B cell (primary cell): ENCODE measurements around the gene CHAF1A. TPM values are rescaled to one million over a fixed set of nuclear protein-coding genes. Genes with fewer than 3 reads are reported as not detected.

Experiments used
- ATAC-seq: fragments of 200-7000 bp; cut with Tn5 transposase; one replicate; pipeline ENCODE4 v1.10.0; 2021; ENCODE audit warnings: low read depth, mild to moderate bottlenecking, moderate number of reproducible peaks, moderate library complexity
- CTCF ChIA-PET: fragments of 350-600 bp; sonication (Branson Sonifier 250); formaldehyde crosslinking; loops from one replicate; lab custom pipeline; 2021; ENCODE audit warnings: antibody characterized with exemption, inconsistent platforms; lab: Charles Lee
- POLR2A ChIA-PET: fragments of 350-600 bp; sonication (Branson Sonifier 250); formaldehyde crosslinking; loops from one replicate; lab custom pipeline; 2021; ENCODE audit warnings: antibody characterized with exemption; lab: Charles Lee
- DNase-seq: peaks from one replicate; pipeline ENCODE4 v3.0.0; 2013
- H2AFZ ChIP-seq: 2 replicates; pipeline ENCODE4 v1.6.1; 2012; ENCODE audit warnings: mild to moderate bottlenecking, low read depth, low read length; ENCODE audit not compliant: insufficient read depth, poor library complexity, severe bottlenecking
- H3K27ac ChIP-seq, 2 donors: 1 replicate in 1 of 2; 2 replicates in 1 of 2; pipeline ENCODE4 v1.5.1; 2012 to 2013; ENCODE audit warnings: low read length in 2 of 2, mild to moderate bottlenecking in 2 of 2, moderate library complexity in 1 of 2
- H3K27me3 ChIP-seq, 4 experiments: fragments of 200-600 bp in 1 of 4; sonication (generic) in 1 of 4; replicated peaks in 1 of 4; 1 replicate in 2 of 4; 2 replicates in 2 of 4; pipeline versions ENCODE4 v1.6.1 to v1.7.0; 2013 to 2016; ENCODE audit warnings: low read length in 3 of 4, mild to moderate bottlenecking in 2 of 4, mixed read lengths in 1 of 4, moderate library complexity in 1 of 4; ENCODE audit not compliant: insufficient read depth in 4 of 4, control insufficient read depth in 3 of 4; ENCODE audit errors: control extremely low read depth in 1 of 4
- H3K36me3 ChIP-seq, 2 experiments: replicated peaks in 1 of 2; 1 replicate in 1 of 2; 2 replicates in 1 of 2; pipeline versions ENCODE4 v1.6.1 to v1.7.1; 2013; ENCODE audit warnings: low read length in 1 of 2; ENCODE audit not compliant: insufficient read depth in 2 of 2, control insufficient read depth in 1 of 2; ENCODE audit errors: control extremely low read depth in 1 of 2, extremely low read depth in 1 of 2
- H3K4me1 ChIP-seq, 2 donors: fragments of 200-600 bp in 1 of 2; sonication (generic) in 1 of 2; 1 replicate in 1 of 2; 2 replicates in 1 of 2; pipeline versions ENCODE4 v1.5.1 to v1.6.1; 2013 to 2017; ENCODE audit warnings: low read length in 2 of 2; ENCODE audit not compliant: control insufficient read depth in 2 of 2, insufficient read depth in 2 of 2
- H3K4me2 ChIP-seq: replicated peaks from 2 replicates; pipeline ENCODE3; 2012; ENCODE audit warnings: mild to moderate bottlenecking, low read depth, low read length; ENCODE audit not compliant: poor library complexity, severe bottlenecking
- H3K4me3 ChIP-seq, 5 experiments: fragments of 200-600 bp in 1 of 5; sonication (generic) in 1 of 5; 1 replicate in 3 of 5; 2 replicates in 2 of 5; pipeline versions ENCODE4 v1.5.1 to v1.7.0; 2011 to 2016; ENCODE audit warnings: low read length in 4 of 5, mild to moderate bottlenecking in 4 of 5, low read depth in 2 of 5, control low read depth in 1 of 5, moderate library complexity in 1 of 5; ENCODE audit not compliant: insufficient read depth in 1 of 5; ENCODE audit errors: control extremely low read depth in 1 of 5, extremely low read depth in 1 of 5
- H3K79me2 ChIP-seq: fragments of 200-600 bp; sonication (generic); one replicate; pipeline ENCODE4 v1.6.0; 2016; ENCODE audit warnings: low read length; ENCODE audit not compliant: control insufficient read depth, insufficient read depth
- H3K9ac ChIP-seq: fragments of 200-600 bp; sonication (generic); 2 replicates; pipeline ENCODE4 v1.6.1; 2017; ENCODE audit warnings: mild to moderate bottlenecking, low read length, moderate library complexity
- H3K9me3 ChIP-seq, 3 donors: one replicate each; pipeline versions ENCODE4 v1.6.1 to v1.7.1; 2013; ENCODE audit warnings: low read length in 2 of 3; ENCODE audit not compliant: control insufficient read depth in 2 of 3, insufficient read depth in 1 of 3; ENCODE audit errors: control extremely low read depth in 1 of 3
- H4K20me1 ChIP-seq: 2 replicates; pipeline ENCODE4 v1.6.0; 2012; ENCODE audit warnings: mild to moderate bottlenecking, low read length; ENCODE audit not compliant: insufficient read depth, control insufficient read depth, poor library complexity, severe bottlenecking
- H3K27ac Mint-ChIP-seq: one replicate; pipeline ENCODE4 v1.8.0; 2021; ENCODE audit warnings: mixed read lengths
- H3K27me3 Mint-ChIP-seq: one replicate; pipeline ENCODE4 v1.8.0; 2021; ENCODE audit warnings: mixed read lengths
- H3K4me1 Mint-ChIP-seq: one replicate; pipeline ENCODE4 v1.8.0; 2021; ENCODE audit warnings: mixed read lengths
- H3K4me3 Mint-ChIP-seq: one replicate; pipeline ENCODE4 v1.8.0; 2021; ENCODE audit warnings: mixed read lengths
- H3K9me3 Mint-ChIP-seq: one replicate; pipeline ENCODE4 v1.8.0; 2022; ENCODE audit warnings: mixed read lengths; ENCODE audit not compliant: insufficient read depth
- CTCF ChIP-seq: fragments of 200-600 bp; IDR thresholded peaks from one replicate; pipeline ENCODE4 v1.8.0; 2022; ENCODE audit warnings: antibody characterized with exemption, mild to moderate bottlenecking
- EZH2 ChIP-seq: IDR thresholded peaks from 2 replicates; pipeline ENCODE4 v1.6.1; 2012; ENCODE audit warnings: borderline replicate concordance, low read depth, mild to moderate bottlenecking, moderate library complexity, low read length; ENCODE audit not compliant: insufficient read depth, poor library complexity, severe bottlenecking
- WGBS: methylation state at CpG from one replicate; pipeline ENCODE4 v1.1.5; 2013; ENCODE audit warnings: missing lambda C conversion rate; ENCODE audit not compliant: insufficient coverage; 5-methylcytosine and 5-hydroxymethylcytosine counted together
- intact Hi-C: fragments of 100-400 bp; cut with micrococcal nuclease; formaldehyde crosslinking; loops from one replicate; pipeline ENCODE4 v1.10.0; 2022
- polyA plus RNA-seq: library from polyadenylated mRNA; depleted of rRNA; stranded (reverse); fragments of >200 nt; gene quantifications from 2 replicates; pipeline ENCODE4 v1.2.3, GENCODE V29; 2012
- total RNA-seq, 2 donors: library from RNA; stranded (reverse); fragments of 120-200 nt in 1 of 2; gene quantifications; 1 replicate in 1 of 2; 2 replicates in 1 of 2; pipeline versions ENCODE4 v1.2.3 to v1.2.4, GENCODE V29; 2013 to 2022

CHAF1A gene
- total and polyA plus RNA-seq, 2 donors (not counting 1 experiment from before 2014, with no cell fraction given), result 15.1 to 19.7 TPM

- ATAC-seq (no peak), DNase-seq (no peak)
- TF ChIP-seq CTCF (no peak), EZH2 (no peak)
- CTCF ChIA-PET, result interaction anchor here (0.6 to 1.1 kb wide), 2 partner anchors 77 to 218 kb away, joined by 3 read pairs; no protein-coding TSS in a partner anchor
- Mint-ChIP-seq H3K9me3 (no peaks in the 10 kb centered on the region), H3K27me3 (no peaks in the 10 kb centered on the region), H3K4me3 (no peak overlapping the region), H3K4me1 (no peaks in the 10 kb centered on the region), H3K27ac (no peak overlapping the region)
- H2AFZ ChIP-seq, result no peak overlapping the region
- no peaks in the 10 kb centered on the region for H3K79me2 ChIP-seq
- WGBS, result 96% methylated on average over 29 of the region's 30 CpGs
- peaks cover 1 to 74% of the 10 kb centered on the region in 2 experiments for H3K36me3 ChIP-seq
- H3K4me3 ChIP-seq, result no peak overlapping the region
- H3K27me3 ChIP-seq, result no peaks in the 10 kb centered on the region
- no peak overlapping the region for H3K9ac ChIP-seq
- POLR2A ChIA-PET, result no interaction called here
- no peak overlapping the region for H3K27ac ChIP-seq
- H3K9me3 ChIP-seq, result no peaks in the 10 kb centered on the region
- no peak overlapping the region for H3K4me2 ChIP-seq
- no peaks in the 10 kb centered on the region for H3K4me1 ChIP-seq
- peaks cover 11% of the 10 kb centered on the region for H4K20me1 ChIP-seq
- intact Hi-C loops, result no loop called here
These were observed 45.9 kb downstream of the CHAF1A start for GRCh38 chr19:4448147-4448985.
